Spleen (tissue), 7 donors: Measurements from ENCODE around the gene MSANTD2.

ENCODE experiments used
- CTCF ChIP-seq, 11 experiments: fragments of 200-600 bp in 7 of 11; fragments of 450-650 bp in 4 of 11; sonication (generic) in 4 of 11; IDR thresholded peaks in 8 of 11; conservative IDR thresholded peaks in 3 of 11; 1 replicate in 7 of 11; 2 replicates in 4 of 11; pipeline versions ENCODE4 v1.4.0 to v1.8.0; 2016 to 2021; ENCODE audit warnings: antibody characterized with exemption in 11 of 11, inconsistent platforms in 4 of 11, mild to moderate bottlenecking in 1 of 11
- POLR2AphosphoS5 ChIP-seq, 3 donors: sonication (generic); formaldehyde crosslinking; IDR thresholded peaks; one replicate each; pipeline ENCODE4 v1.5.1; 2017; ENCODE audit warnings: antibody characterized with exemption in 3 of 3
- donor health status: DM: no; HTN: no; CAD: no; lungs with moderate emphysema.
- donor health status: DM: no; HTN: no; CAD: no.
- donor health status: DM: no; HTN: no; CAD: no.

- peak; percentile 55 to 90 (median 81) for TF ChIP-seq CTCF (IDR thresholded peaks at IDR 0.05 in 8 of 11, conservative IDR thresholded peaks at IDR 0.05 in 3 of 11)
- peak in 2 of 3 donors; percentile 5 to 49 for TF ChIP-seq POLR2AphosphoS5 (IDR thresholded peaks at IDR 0.05)
Observed at GRCh38 chr11:124763156-124763947, 36.9 kb downstream of the MSANTD2 start.
